Sigmoid colon (tissue), 7 donors: ENCODE results near the gene ANKRD44. TPM values are rescaled to one million over a fixed set of nuclear protein-coding genes. Genes with fewer than 3 reads are reported as not detected.
"Not testable (repeated sequence)": the region's sequence is repeated elsewhere in the genome, so short reads cannot be mapped to it uniquely, and the experiment has no call there.

Experiments
- DNase-seq: peaks from one replicate; pipeline ENCODE4 v3.0.0-alpha.2; 2019
- H3K27ac ChIP-seq, 4 donors: fragments of 200-600 bp; sonication (generic); one replicate each; pipeline ENCODE4 v1.5.1; 2016 to 2019; ENCODE audit warnings: mild to moderate bottlenecking in 1 of 4
- H3K27me3 ChIP-seq, 3 donors: fragments of 200-600 bp; sonication (generic); one replicate each; pipeline ENCODE4 v1.5.1; 2019; ENCODE audit warnings: mild to moderate bottlenecking in 1 of 3
- H3K36me3 ChIP-seq, 4 donors: fragments of 200-600 bp; sonication (generic); one replicate each; pipeline ENCODE4 v1.5.1; 2016 to 2019
- H3K4me1 ChIP-seq, 4 donors: fragments of 200-600 bp; sonication (generic); one replicate each; pipeline ENCODE4 v1.5.1; 2017 to 2019
- H3K4me3 ChIP-seq, 4 donors: fragments of 200-600 bp; sonication (generic); one replicate each; pipeline ENCODE4 v1.5.1; 2017 to 2019; ENCODE audit warnings: mild to moderate bottlenecking in 2 of 4, moderate library complexity in 1 of 4
- H3K9me3 ChIP-seq, 4 donors: fragments of 200-600 bp in 3 of 4; sonication (generic) in 3 of 4; one replicate each; pipeline versions ENCODE4 v1.5.1 to v1.6.1; 2013 to 2019
- EP300 ChIP-seq, 4 donors: sonication (generic); formaldehyde crosslinking; IDR thresholded peaks; one replicate each; pipeline ENCODE4 v1.6.1; 2017; ENCODE audit warnings: antibody characterized with exemption in 4 of 4
- POLR2A ChIP-seq, 2 donors: fragments of 450-650 bp; IDR thresholded peaks; one replicate each; pipeline ENCODE4 v1.6.1; 2016; ENCODE audit warnings: antibody characterized with exemption in 2 of 2, mild to moderate bottlenecking in 2 of 2, moderate library complexity in 2 of 2
- POLR2AphosphoS5 ChIP-seq, 4 donors: sonication (generic); formaldehyde crosslinking; IDR thresholded peaks; one replicate each; pipeline ENCODE4 v1.6.1; 2017; ENCODE audit warnings: antibody characterized with exemption in 4 of 4
- WGBS, 2 donors: extraction: QIAGEN DNeasy Blood & Tissue Kit; methylation state at CpG; one replicate each; pipeline ENCODE4 v1.1.7; 2013; 5-methylcytosine and 5-hydroxymethylcytosine counted together
- intact Hi-C: fragments of 100-400 bp; cut with DNase I; formaldehyde crosslinking; loops from one replicate; pipeline ENCODE4 v1.15.1; 2023
- polyA plus RNA-seq, 3 donors: library from polyadenylated mRNA; stranded (reverse); fragments of 200-250 nt; gene quantifications; one replicate each; pipeline ENCODE4 v1.2.3, GENCODE V29; 2013
- total RNA-seq, 4 donors: library from RNA; depleted of rRNA; stranded (reverse); fragments of >200 nt; gene quantifications; one replicate each; pipeline ENCODE4 v1.1.0, GENCODE V29; 2016
- TF ChIP-seq, protein P1 (sequence below), 4 experiments: fragments of 450-650 bp in 3 of 4; fragments of 200-600 bp in 1 of 4; IDR thresholded peaks; one replicate each; pipeline ENCODE4 v1.5.1; 2016 to 2019; ENCODE audit warnings: antibody characterized with exemption in 4 of 4, mild to moderate bottlenecking in 3 of 4, moderate library complexity in 2 of 4
- donor health status: healthy with polysubstance abuse.
- donor health status: Bipolar disorder and iron deficiency.
- donor health status: healthy.

The ANKRD44 gene
- total and polyA plus RNA-seq, 7 donors, result 1.2 to 41.1 (median 34.2) TPM

DNA sequence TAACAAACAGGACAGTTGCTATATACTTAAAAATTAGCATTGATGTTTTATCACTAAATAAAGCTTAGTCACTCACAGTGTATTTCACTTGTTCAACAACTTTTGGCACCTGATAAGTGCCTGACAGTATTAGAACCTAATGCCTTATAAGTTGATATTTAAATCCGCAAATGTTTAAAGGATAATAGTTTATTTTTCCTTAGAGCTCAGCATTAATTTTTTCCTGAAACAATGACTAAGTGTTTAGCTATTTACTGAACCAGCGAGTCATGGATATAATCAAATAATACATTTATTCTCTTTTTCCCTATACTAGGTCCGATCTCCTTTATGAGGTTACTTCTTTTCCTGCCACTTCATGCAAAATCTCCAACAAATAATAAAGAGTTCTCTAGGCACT is 238.0 kb downstream of the ANKRD44 start:
- Histone ChIP-seq H3K4me3 (no peak overlapping the region), H3K4me1 (peaks cover 0 to 3% (median 0%) of the 10 kb centered on the region in 4 donors), H3K36me3 (peaks cover 0 to 14% (median 0%) of the 10 kb centered on the region in 4 donors), H3K27me3 (no peaks in the 10 kb centered on the region), H3K9me3 (no peaks in the 10 kb centered on the region), H3K27ac (no peak overlapping the region)
- intact Hi-C loops, result no loop called here
- 91 to 92% methylated on average over 3 of the region's 3 CpGs for WGBS, 2 donors
- TF ChIP-seq POLR2A (IDR thresholded peaks at IDR 0.05), result no peak
- no peak for TF ChIP-seq POLR2AphosphoS5 (IDR thresholded peaks at IDR 0.05)
- TF ChIP-seq, protein P1, sequence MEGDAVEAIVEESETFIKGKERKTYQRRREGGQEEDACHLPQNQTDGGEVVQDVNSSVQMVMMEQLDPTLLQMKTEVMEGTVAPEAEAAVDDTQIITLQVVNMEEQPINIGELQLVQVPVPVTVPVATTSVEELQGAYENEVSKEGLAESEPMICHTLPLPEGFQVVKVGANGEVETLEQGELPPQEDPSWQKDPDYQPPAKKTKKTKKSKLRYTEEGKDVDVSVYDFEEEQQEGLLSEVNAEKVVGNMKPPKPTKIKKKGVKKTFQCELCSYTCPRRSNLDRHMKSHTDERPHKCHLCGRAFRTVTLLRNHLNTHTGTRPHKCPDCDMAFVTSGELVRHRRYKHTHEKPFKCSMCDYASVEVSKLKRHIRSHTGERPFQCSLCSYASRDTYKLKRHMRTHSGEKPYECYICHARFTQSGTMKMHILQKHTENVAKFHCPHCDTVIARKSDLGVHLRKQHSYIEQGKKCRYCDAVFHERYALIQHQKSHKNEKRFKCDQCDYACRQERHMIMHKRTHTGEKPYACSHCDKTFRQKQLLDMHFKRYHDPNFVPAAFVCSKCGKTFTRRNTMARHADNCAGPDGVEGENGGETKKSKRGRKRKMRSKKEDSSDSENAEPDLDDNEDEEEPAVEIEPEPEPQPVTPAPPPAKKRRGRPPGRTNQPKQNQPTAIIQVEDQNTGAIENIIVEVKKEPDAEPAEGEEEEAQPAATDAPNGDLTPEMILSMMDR (IDR thresholded peaks at IDR 0.05), result no peak
- no peak for TF ChIP-seq EP300 (IDR thresholded peaks at IDR 0.05)
- no peak for DNase-seq

DNA sequence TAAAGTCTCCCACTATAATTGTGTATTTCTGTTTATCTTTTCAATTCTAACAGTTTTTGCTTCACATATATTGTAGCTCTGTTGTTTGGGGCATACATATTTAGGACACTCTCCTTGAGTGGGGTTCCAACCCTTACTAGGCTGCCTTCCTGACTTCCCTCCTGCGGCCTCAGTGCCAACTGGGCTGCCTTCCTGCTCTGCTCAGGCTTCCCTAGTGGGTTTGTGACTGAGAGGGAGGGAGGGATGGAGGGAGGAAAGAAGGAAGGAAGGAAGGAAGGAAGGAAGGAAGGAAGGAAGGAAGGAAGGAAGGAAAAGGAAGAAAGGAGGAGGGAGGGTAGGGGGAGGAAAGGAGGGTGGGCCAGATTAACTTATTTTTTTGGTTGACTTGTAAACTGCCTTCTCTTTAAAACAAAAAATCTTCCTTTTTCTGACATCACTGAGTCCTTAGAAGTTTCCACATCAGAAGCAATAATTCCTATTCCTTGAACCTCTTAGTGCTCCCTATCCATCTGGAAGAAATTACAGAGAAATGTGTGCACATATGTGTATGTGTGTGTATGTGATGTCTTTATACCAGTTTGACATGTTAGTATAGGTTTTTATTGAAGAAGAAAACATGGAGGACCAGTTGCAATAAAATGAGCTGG is 238.7 kb downstream of the ANKRD44 start:
- TF ChIP-seq, protein P1 (IDR thresholded peaks at IDR 0.05), result no peak
- TF ChIP-seq EP300 (IDR thresholded peaks at IDR 0.05) (no peak), POLR2AphosphoS5 (IDR thresholded peaks at IDR 0.05) (no peak), POLR2A (IDR thresholded peaks at IDR 0.05) (no peak)
- 88 to 90% methylated on average over 1 of the region's 1 CpG for WGBS, 2 donors
- Histone ChIP-seq H3K9me3 (no peaks in the 10 kb centered on the region), H3K36me3 (peaks cover 0 to 11% (median 0%) of the 10 kb centered on the region in 4 donors), H3K27ac (no peak overlapping the region), H3K4me3 (no peak overlapping the region), H3K27me3 (no peaks in the 10 kb centered on the region), H3K4me1 (no peaks in the 10 kb centered on the region)
- DNase-seq, result no peak
- intact Hi-C loops, result no loop called here

DNA sequence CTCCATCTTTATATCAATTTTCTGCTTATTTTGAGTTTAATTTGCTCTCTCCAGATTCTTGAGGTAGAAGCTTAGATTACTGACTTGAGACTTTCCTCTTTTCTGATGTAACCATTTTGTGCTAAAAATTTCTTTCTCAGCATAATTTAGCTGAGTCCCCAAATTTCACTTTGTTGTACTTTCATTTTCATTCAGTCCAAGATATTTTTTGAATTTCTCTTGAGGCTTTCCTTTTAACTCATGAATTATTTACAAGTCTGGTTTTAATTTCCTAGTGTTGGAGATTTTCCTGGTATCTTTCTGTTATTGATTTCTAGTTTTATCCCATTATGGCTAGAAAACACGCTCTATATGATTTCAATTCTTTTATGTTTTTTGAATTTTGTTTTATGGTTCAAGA is 239.4 kb downstream of the ANKRD44 start:
- 94 to 96% methylated on average over 1 of the region's 1 CpG for WGBS, 2 donors
- H3K27ac ChIP-seq, result no peak overlapping the region
- H3K27me3 ChIP-seq, result no peaks in the 10 kb centered on the region
- no peak for TF ChIP-seq POLR2A (IDR thresholded peaks at IDR 0.05)
- TF ChIP-seq POLR2AphosphoS5 (IDR thresholded peaks at IDR 0.05), result no peak
- TF ChIP-seq, protein P1 (IDR thresholded peaks at IDR 0.05), result no peak
- TF ChIP-seq EP300 (IDR thresholded peaks at IDR 0.05), result no peak
- no peaks in the 10 kb centered on the region for H3K4me1 ChIP-seq
- H3K4me3 ChIP-seq, result no peak overlapping the region
- DNase-seq, result no peak
- no peaks in the 10 kb centered on the region for H3K9me3 ChIP-seq
- intact Hi-C loops, result no loop called here
- peaks cover 0 to 4% (median 0%) of the 10 kb centered on the region in 4 donors for H3K36me3 ChIP-seq

DNA sequence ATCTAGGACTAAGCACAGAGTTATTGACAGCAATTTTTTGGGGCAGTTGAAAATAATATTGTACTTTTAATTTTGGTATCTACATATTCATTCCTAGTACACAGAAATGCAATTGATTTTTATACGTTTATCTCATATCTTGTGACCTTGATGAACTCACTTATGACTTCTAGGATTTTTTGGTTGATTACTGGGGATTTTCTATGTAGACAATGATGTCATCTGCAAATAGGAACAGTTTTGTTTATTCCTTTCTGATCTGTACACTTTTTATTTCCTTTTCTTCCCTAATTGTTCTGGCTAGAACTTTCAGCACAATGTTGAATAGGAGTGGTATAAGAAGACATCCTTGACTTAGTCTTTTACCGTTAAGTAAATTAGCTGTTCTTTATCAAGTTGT is 240.6 kb downstream of the ANKRD44 start:
- Histone ChIP-seq H3K9me3 (no peaks in the 10 kb centered on the region), H3K27ac (no peak overlapping the region), H3K4me1 (no peaks in the 10 kb centered on the region), H3K36me3 (no peaks in the 10 kb centered on the region), H3K27me3 (no peaks in the 10 kb centered on the region), H3K4me3 (no peak overlapping the region)
- no peak for DNase-seq
- intact Hi-C loops, result no loop called here
- WGBS, 2 donors, result 73 to 78% methylated on average over 2 of the region's 2 CpGs
- TF ChIP-seq POLR2A (IDR thresholded peaks at IDR 0.05), result no peak

DNA sequence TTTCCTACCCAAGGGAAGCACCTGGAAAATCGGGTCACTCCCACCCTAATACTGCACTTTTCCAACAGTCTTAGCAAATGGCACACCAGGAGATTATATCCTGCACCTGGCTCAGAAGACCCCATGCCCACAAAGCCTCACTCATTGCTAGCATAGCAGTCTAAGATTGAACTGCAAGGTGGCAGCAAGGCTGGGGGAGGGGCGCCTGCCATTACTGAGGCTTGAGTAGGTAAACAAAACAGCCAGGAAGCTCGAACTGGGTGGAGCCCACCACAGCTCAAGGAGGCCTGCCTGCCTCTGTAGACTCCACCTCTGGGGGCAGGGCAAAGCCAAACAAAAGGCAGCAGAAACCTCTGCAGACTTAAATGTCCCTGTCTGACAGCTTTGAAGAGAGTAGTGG is 248.0 kb downstream of the ANKRD44 start:
- H3K9me3 ChIP-seq, H3K27me3 ChIP-seq, H3K4me3 ChIP-seq, intact Hi-C loops, DNase-seq, H3K27ac ChIP-seq, H3K4me1 ChIP-seq: not testable (repeated sequence)
- 70 to 80% methylated on average over 3 of the region's 3 CpGs for WGBS, 2 donors
- H3K36me3 ChIP-seq, result peaks cover 0 to 22% (median 4%) of the 10 kb centered on the region in 4 donors

DNA sequence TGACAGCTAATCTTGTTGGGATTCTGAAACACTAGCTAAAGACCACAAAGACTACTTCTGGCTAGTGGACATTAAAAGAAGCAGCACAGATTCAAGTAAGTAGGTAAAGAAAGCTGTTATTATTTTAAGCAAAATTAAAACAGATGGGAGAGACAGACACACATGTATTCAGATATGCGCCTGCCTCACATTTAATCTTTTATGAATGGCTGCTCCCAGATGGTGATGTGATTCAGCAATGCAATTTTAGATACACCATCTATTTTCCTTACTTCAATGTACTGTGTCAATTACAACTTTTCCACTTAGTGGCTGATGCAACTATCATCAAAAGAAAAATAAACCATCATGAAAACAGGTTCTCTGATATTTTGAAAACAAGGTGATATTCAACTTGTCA is 251.1 kb downstream of the ANKRD44 start:
- Histone ChIP-seq H3K36me3 (peaks cover 0 to 30% (median 4%) of the 10 kb centered on the region in 4 donors), H3K4me1 (no peaks in the 10 kb centered on the region), H3K27ac (no peak overlapping the region), H3K9me3 (no peaks in the 10 kb centered on the region), H3K27me3 (no peaks in the 10 kb centered on the region), H3K4me3 (no peak overlapping the region)
- WGBS, 2 donors, result 95 to 98% methylated on average over 1 of the region's 1 CpG
- intact Hi-C loops, result no loop called here
- no peak for DNase-seq
- TF ChIP-seq EP300 (IDR thresholded peaks at IDR 0.05) (no peak), POLR2AphosphoS5 (IDR thresholded peaks at IDR 0.05) (no peak), POLR2A (IDR thresholded peaks at IDR 0.05) (no peak)
- TF ChIP-seq, protein P1 (IDR thresholded peaks at IDR 0.05), result no peak
